ENCODE measurements around the gene IQGAP1. TPM values are rescaled to one million over a fixed set of nuclear protein-coding genes. Genes with fewer than 3 reads are reported as not detected.

IQGAP1 gene
- total RNA-seq, 1 experiment from 2014 or later, result 72.4 TPM

DNA sequence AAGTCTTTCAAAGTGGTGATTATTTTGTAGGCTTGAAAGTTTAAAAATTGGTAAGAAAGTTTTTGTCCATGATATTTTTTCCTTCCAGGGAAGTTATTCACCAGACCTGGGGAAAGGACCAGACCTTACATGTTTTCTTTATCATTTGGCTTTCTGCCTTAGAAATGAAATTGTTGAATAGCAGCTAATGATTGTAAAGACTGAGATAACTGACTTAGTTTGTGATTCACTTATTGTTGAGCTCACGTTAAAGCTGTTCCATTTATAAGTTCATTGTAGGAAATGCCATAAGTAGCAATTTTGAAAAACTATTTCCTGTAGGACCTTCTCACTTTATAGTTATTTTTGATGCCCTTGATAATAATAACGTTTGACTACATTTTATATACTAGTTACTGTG lies 51.9 kb downstream of the IQGAP1 start:
- no peak overlapping the region for H3K9ac ChIP-seq (ENCODE audit: extremely low read depth, insufficient read length, low read length)
- no peak overlapping the region for H3T11ph ChIP-seq (ENCODE audit: low read length)
- H4K8ac ChIP-seq (replicated peaks; ENCODE audit: insufficient read length, low read depth, low read length), result no peak overlapping the region
- H3K9me3 Mint-ChIP-seq, result no peaks in the 10 kb centered on the region
- no peaks in the 10 kb centered on the region for H3K27me3 Mint-ChIP-seq (ENCODE audit: low read depth)
- no peak overlapping the region for H3K4ac ChIP-seq (ENCODE audit: low read depth, low read length)
- DNase-seq, result no peak
- TF ChIP-seq CTCF (conservative IDR thresholded peaks at IDR 0.05), result no peak
- H4K20me1 ChIP-seq (ENCODE audit: control insufficient read depth, insufficient read depth, insufficient read length), result no peaks in the 10 kb centered on the region
- H3K14ac ChIP-seq (ENCODE audit: insufficient read depth, low read length), result no peak overlapping the region
- H2BK20ac ChIP-seq (ENCODE audit: low read depth, low read length, poor library complexity, severe bottlenecking), result no peak overlapping the region
- no CpG with 5 or more reads among the region's 2 CpGs for WGBS (ENCODE audit: extremely low coverage, insufficient read length, low lambda C conversion rate)
- H3K18ac ChIP-seq (ENCODE audit: insufficient read length, low read depth, low read length), result no peak overlapping the region
- H3K4me1 ChIP-seq (ENCODE audit: insufficient read depth, low read length), result no peaks in the 10 kb centered on the region; the same call in 1 of the 2 replicates
- no peak overlapping the region for H2AFZ ChIP-seq (ENCODE audit: low read length)
- no peak overlapping the region for H2BK15ac ChIP-seq (ENCODE audit: low read depth, low read length)
- no peaks in the 10 kb centered on the region for H3K23me2 ChIP-seq (ENCODE audit: insufficient read length, low read depth, low read length, poor library complexity, severe bottlenecking)
- no peak overlapping the region for H3K4me2 ChIP-seq (ENCODE audit: insufficient read depth, insufficient read length, low read length)
- H3K4me1 Mint-ChIP-seq, result peaks cover 0 to 2% of the 10 kb centered on the region in 2 experiments; a peak in 1 of 4 replicates
- no peak overlapping the region for H4K5ac ChIP-seq (ENCODE audit: insufficient read length, low read depth, low read length)
- peaks cover 2 to 36% (median 14%) of the 10 kb centered on the region in 3 experiments; a peak in 5 of 7 replicates for H3K36me3 Mint-ChIP-seq (ENCODE audit: insufficient read depth in 1 of 3, low read depth in 3 of 3)
- H2AK5ac ChIP-seq (ENCODE audit: insufficient read length, low read length), result no peak overlapping the region
- no peak overlapping the region for H3K27ac ChIP-seq (ENCODE audit: insufficient read length, low read depth, low read length)
- H3K79me1 ChIP-seq (ENCODE audit: insufficient read depth, low read depth, low read length, poor library complexity, severe bottlenecking), result peaks cover 2% of the 10 kb centered on the region
- no peak overlapping the region for H3K4me3 Mint-ChIP-seq
- no peak overlapping the region for H2BK120ac ChIP-seq (ENCODE audit: low read depth, low read length, poor library complexity, severe bottlenecking)
- H3K23ac ChIP-seq (ENCODE audit: insufficient read length, low read depth, low read length), result no peak overlapping the region
- H3K56ac ChIP-seq (ENCODE audit: insufficient read length, low read depth, low read length), result no peak overlapping the region
- no peak overlapping the region for H2BK5ac ChIP-seq (ENCODE audit: insufficient read length, low read length)
- no peak overlapping the region for H4K91ac ChIP-seq (ENCODE audit: insufficient read length, low read depth, low read length)
- no peaks in the 10 kb centered on the region for H3K79me2 ChIP-seq (ENCODE audit: insufficient read depth, low read length)
- H3K9me3 ChIP-seq (ENCODE audit: control insufficient read depth, low read depth, low read length), result no peaks in the 10 kb centered on the region
- H2BK12ac ChIP-seq (ENCODE audit: insufficient read length, low read depth, low read length), result no peak overlapping the region
- H3K27ac Mint-ChIP-seq, result no peak overlapping the region
- H3K27me3 ChIP-seq (ENCODE audit: insufficient read depth, low read length), result no peaks in the 10 kb centered on the region

All from H9 (cell line).